ENCODE measurements around the gene HOXC6. TPM values are rescaled to one million over a fixed set of nuclear protein-coding genes. Genes with fewer than 3 reads are reported as not detected.

HOXC6 gene
- total and polyA plus RNA-seq, 2 experiments from 2014 or later: not detected

- H3K27me3 ChIP-seq (ENCODE audit: insufficient read depth): peaks cover 100% of the 10 kb centered on the region
Measured at GRCh38 chr12:54024581-54025305, 3.5 kb upstream of the HOXC6 start.

GRCh38 chr12:54025499-54026405 lies 2.5 kb upstream of the HOXC6 start:
- Histone ChIP-seq H3K79me2 (replicated peaks; ENCODE audit: insufficient read depth) (no peaks in the 10 kb centered on the region), H3K27me3 (ENCODE audit: insufficient read depth) (peaks cover 100% of the 10 kb centered on the region), H2AFZ (no peak overlapping the region), H4K20me1 (replicated peaks; ENCODE audit: insufficient read depth) (peaks cover 47% of the 10 kb centered on the region), H3K4me2 (peak overlapping the region; percentile 48; the same call in 1 of the 2 replicates), H3K36me3 (ENCODE audit: insufficient read depth) (no peaks in the 10 kb centered on the region; the same call in 1 of the 2 replicates), H3K27ac (ENCODE audit: low read depth) (no peak overlapping the region), H3K4me3 (no peak overlapping the region), H3F3A (replicated peaks; ENCODE audit: low read depth) (peaks cover 33% of the 10 kb centered on the region; the same call in 1 of the 2 replicates), H3K9me2 (ENCODE audit: insufficient read depth) (no peaks in the 10 kb centered on the region), H3K4me1 (ENCODE audit: insufficient read depth) (peaks cover 43% of the 10 kb centered on the region)
- H3K36me3 Mint-ChIP-seq (ENCODE audit: low read depth): no peaks in the 10 kb centered on the region; the same call in 2 of the 3 replicates
- peak; percentile 61 for DNase-seq (ENCODE audit: low spot score)
- ATAC-seq: no peak
- H3K4me1 Mint-ChIP-seq: peaks cover 27% of the 10 kb centered on the region
- no peak overlapping the region for H3K4me3 Mint-ChIP-seq
- H3K9me3 Mint-ChIP-seq: peaks cover 3% of the 10 kb centered on the region
- peak; percentile 75 for TF ChIP-seq EZH2 (IDR thresholded peaks at IDR 0.05; ENCODE audit: low read depth, unreplicated experiment)
- no peak for TF ChIP-seq CTCF (conservative IDR thresholded peaks at IDR 0.05; ENCODE audit: low read depth in 2 of 2)
- peaks cover 99% of the 10 kb centered on the region for H3K27me3 Mint-ChIP-seq (ENCODE audit: insufficient read depth, low read depth, poor library complexity)
- H3K27ac Mint-ChIP-seq: no peak overlapping the region

More at GRCh38 chr12:54024581-54025305, 3.5 kb upstream of the HOXC6 start:
- H3K4me3 Mint-ChIP-seq: no peak overlapping the region
- DNase-seq (ENCODE audit: low spot score) (no peak), ATAC-seq (no peak)
- Histone ChIP-seq H2AFZ (no peak overlapping the region), H3K36me3 (ENCODE audit: insufficient read depth) (no peaks in the 10 kb centered on the region; the same call in 1 of the 2 replicates), H3K27ac (ENCODE audit: low read depth) (no peak overlapping the region), H3K79me2 (replicated peaks; ENCODE audit: insufficient read depth) (no peaks in the 10 kb centered on the region), H3K4me1 (ENCODE audit: insufficient read depth) (peaks cover 41% of the 10 kb centered on the region), H3K4me2 (no peak overlapping the region), H3K9me2 (ENCODE audit: insufficient read depth) (no peaks in the 10 kb centered on the region), H4K20me1 (replicated peaks; ENCODE audit: insufficient read depth) (peaks cover 57% of the 10 kb centered on the region), H3K4me3 (no peak overlapping the region), H3F3A (replicated peaks; ENCODE audit: low read depth) (peaks cover 43% of the 10 kb centered on the region; the same call in 1 of the 2 replicates)
- H3K4me1 Mint-ChIP-seq: peaks cover 24% of the 10 kb centered on the region
- no peak overlapping the region for H3K27ac Mint-ChIP-seq
- H3K27me3 Mint-ChIP-seq (ENCODE audit: insufficient read depth, low read depth, poor library complexity): peaks cover 100% of the 10 kb centered on the region
- H3K36me3 Mint-ChIP-seq (ENCODE audit: low read depth): no peaks in the 10 kb centered on the region; the same call in 2 of the 3 replicates
- H3K9me3 Mint-ChIP-seq: peaks cover 3% of the 10 kb centered on the region; the same call in 2 of the 3 replicates
- TF ChIP-seq CREB1 (CRISPR knock-in tag; IDR thresholded peaks at IDR 0.05; ENCODE audit: low read depth): no peak
- peak; percentile 85 for TF ChIP-seq EZH2 (IDR thresholded peaks at IDR 0.05; ENCODE audit: low read depth, unreplicated experiment)
- no peak for TF ChIP-seq REST (IDR thresholded peaks at IDR 0.05; ENCODE audit: unreplicated experiment)

Data from GM23338 (cell line).